GM23248 (cell line): ENCODE measurements around the gene CARD10.

ENCODE experiments used
- EZH2 ChIP-seq: fragments of 200-600 bp; sonication (generic); IDR thresholded peaks from 2 replicates; pipeline ENCODE4 v1.6.1; 2018; ENCODE audit warnings: antibody characterized with exemption, mild to moderate bottlenecking; ENCODE audit not compliant: insufficient read depth, poor library complexity, severe bottlenecking
- EZH2phosphoT487 ChIP-seq: fragments of 200-600 bp; sonication (generic); IDR thresholded peaks from 2 replicates; pipeline ENCODE4 v1.6.1; 2018; ENCODE audit warnings: antibody characterized with exemption, moderate library complexity, mild to moderate bottlenecking, low read depth; ENCODE audit not compliant: insufficient read depth

- no peak for TF ChIP-seq EZH2
- TF ChIP-seq EZH2phosphoT487, result no peak
Measured at GRCh38 chr22:37487129-37487528, 32.1 kb downstream of the CARD10 start.
